Pancreas (tissue), 10 donors: ENCODE data around the gene NPAS2. TPM values are rescaled to one million over a fixed set of nuclear protein-coding genes. Genes with fewer than 3 reads are reported as not detected.
A peak's percentile ranks its signal among the peaks of the same experiment; 100 is the strongest.

Experiments used
- ATAC-seq, 4 donors: fragments of 200-7000 bp; cut with Tn5 transposase; one replicate each; pipeline versions ENCODE4 v1.8.0 to v1.9.1; 2020; ENCODE audit warnings: mild to moderate bottlenecking in 4 of 4, moderate library complexity in 4 of 4
- DNase-seq, 6 donors: peaks; one replicate each; pipeline ENCODE4 v3.0.0-alpha.2; 2020
- FAIRE-seq: peaks from 2 replicates; lab custom pipeline; 2012; peaks lifted over from hg19 to GRCh38; lab: Jason Lieb, UNC
- H3K27ac ChIP-seq, 4 donors: fragments of 200-600 bp; sonication (generic); 1 replicate in 3 of 4; 2 replicates in 1 of 4; pipeline versions ENCODE4 v1.5.0 to v1.8.0; 2020
- H3K27me3 ChIP-seq, 4 donors: fragments of 200-600 bp; one replicate each; pipeline ENCODE4 v1.8.0; 2021
- H3K36me3 ChIP-seq, 3 donors: fragments of 200-600 bp; sonication (generic) in 1 of 3; one replicate each; pipeline versions ENCODE4 v1.5.0 to v1.8.0; 2020 to 2021
- H3K4me1 ChIP-seq, 3 donors: fragments of 200-600 bp; one replicate each; pipeline ENCODE4 v1.8.0; 2021
- H3K4me3 ChIP-seq, 4 donors: fragments of 200-600 bp; sonication (generic) in 2 of 4; one replicate each; pipeline versions ENCODE4 v1.5.0 to v1.8.0; 2020 to 2021
- H3K9me3 ChIP-seq, 4 donors: fragments of 200-600 bp; one replicate each; pipeline ENCODE4 v1.8.0; 2021
- WGBS, 2 donors: extraction: QIAGEN DNeasy Blood & Tissue Kit; methylation state at CpG; one replicate each; pipeline ENCODE4 v1.1.7; 2013; 5-methylcytosine and 5-hydroxymethylcytosine counted together
- intact Hi-C, 3 donors: fragments of 100-400 bp; cut with DNase I; formaldehyde crosslinking; loops; one replicate each; pipeline versions ENCODE4 v1.11.1 to v1.14.2; 2022
- polyA plus RNA-seq, 2 donors: library from polyadenylated mRNA; stranded (reverse); fragments of 200-250 nt; gene quantifications; one replicate each; pipeline ENCODE4 v1.2.3, GENCODE V29; 2013
- total RNA-seq, 6 donors: library from RNA; stranded (reverse); fragmentation: NEBNext Ultra II Directional in 4 of 6; extraction: Animal tissue kit (Norgen Biotek cat#: 25700) in 4 of 6; gene quantifications; one replicate each; pipeline versions ENCODE4 v1.2.1 to v1.2.4, GENCODE V29; 2021 to 2023
- TF ChIP-seq, protein P1 (sequence below), 4 donors: fragments of 200-600 bp; sonication (generic) in 3 of 4; IDR thresholded peaks; one replicate each; pipeline versions ENCODE4 v1.5.0 to v1.8.0; 2021; ENCODE audit warnings: antibody characterized with exemption in 4 of 4
- donor health status: healthy with polysubstance abuse.
- donor health status: DM: no; HTN: no; CAD: no; lungs with moderate emphysema.
- donor health status: DM: no; HTN: no; CAD: no.
- donor health status: control.
- donor health status: control.
- donor health status: Bipolar disorder and iron deficiency.
- donor health status: DM: yes; HTN: yes; CAD: no.
- donor health status: DM: no; HTN: no; CAD: no.
- donor health status: DM: no; HTN: no; CAD: no.
- donor health status: DM: yes; HTN: yes; CAD: no.

NPAS2 gene
- total and polyA plus RNA-seq, 8 donors, result 20.6 to 46.3 (median 32.7) TPM

DNA sequence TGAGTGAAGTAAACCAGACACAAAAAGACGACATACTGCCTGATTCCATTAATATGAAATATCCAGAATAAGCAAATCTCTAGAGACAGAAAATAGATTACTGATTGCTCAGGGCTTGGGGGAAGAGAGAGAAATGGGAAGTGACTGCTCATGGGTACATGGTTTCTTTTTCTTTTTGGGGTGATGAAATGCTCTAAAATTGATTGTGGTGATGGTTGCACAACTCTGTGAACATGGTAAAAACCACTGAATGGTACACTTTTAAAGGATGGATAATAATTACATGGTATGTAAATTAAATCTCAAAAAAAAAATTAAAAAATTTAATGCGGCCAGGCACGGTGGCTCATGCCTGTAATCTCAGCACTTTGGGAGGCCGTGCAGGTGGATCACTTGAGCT is 221.5 kb downstream of the NPAS2 start:
- FAIRE-seq (no peak), ATAC-seq (peak in 1 of 4 donors; percentile 34), DNase-seq (no peak)
- Histone ChIP-seq H3K9me3 (no peaks in the 10 kb centered on the region), H3K4me3 (no peak overlapping the region), H3K36me3 (peaks cover 0 to 39% (median 17%) of the 10 kb centered on the region in 3 donors), H3K27ac (no peak overlapping the region), H3K27me3 (no peaks in the 10 kb centered on the region), H3K4me1 (no peaks in the 10 kb centered on the region)
- WGBS, 2 donors, result 81 to 97% methylated on average over 4 of the region's 4 CpGs
- intact Hi-C loops, result no loop called here
- TF ChIP-seq, protein P1, sequence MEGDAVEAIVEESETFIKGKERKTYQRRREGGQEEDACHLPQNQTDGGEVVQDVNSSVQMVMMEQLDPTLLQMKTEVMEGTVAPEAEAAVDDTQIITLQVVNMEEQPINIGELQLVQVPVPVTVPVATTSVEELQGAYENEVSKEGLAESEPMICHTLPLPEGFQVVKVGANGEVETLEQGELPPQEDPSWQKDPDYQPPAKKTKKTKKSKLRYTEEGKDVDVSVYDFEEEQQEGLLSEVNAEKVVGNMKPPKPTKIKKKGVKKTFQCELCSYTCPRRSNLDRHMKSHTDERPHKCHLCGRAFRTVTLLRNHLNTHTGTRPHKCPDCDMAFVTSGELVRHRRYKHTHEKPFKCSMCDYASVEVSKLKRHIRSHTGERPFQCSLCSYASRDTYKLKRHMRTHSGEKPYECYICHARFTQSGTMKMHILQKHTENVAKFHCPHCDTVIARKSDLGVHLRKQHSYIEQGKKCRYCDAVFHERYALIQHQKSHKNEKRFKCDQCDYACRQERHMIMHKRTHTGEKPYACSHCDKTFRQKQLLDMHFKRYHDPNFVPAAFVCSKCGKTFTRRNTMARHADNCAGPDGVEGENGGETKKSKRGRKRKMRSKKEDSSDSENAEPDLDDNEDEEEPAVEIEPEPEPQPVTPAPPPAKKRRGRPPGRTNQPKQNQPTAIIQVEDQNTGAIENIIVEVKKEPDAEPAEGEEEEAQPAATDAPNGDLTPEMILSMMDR (IDR thresholded peaks at IDR 0.05), result no peak

DNA sequence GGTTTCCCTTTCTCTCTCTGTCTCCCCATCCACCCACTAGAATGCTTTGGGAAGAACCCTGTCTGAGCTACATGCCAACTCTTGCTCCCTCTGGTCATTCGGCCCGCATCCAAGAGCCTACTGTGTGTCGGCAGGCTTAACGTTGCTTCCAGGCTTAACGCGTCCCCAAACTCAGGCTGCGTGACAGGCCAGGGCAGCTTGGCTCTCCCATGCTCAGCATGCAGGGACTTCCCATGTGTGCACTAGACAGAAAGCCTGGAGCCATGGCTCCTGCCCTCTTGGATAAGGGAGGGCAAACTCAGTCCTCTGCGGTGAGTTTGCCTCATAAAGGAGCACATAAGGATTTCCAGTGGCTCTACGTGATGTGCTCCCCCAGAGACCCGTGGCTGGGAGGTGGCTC is 225.4 kb downstream of the NPAS2 start:
- H3K9me3 ChIP-seq, result no peaks in the 10 kb centered on the region
- no peak for DNase-seq
- 93 to 97% methylated on average over 10 of the region's 10 CpGs for WGBS, 2 donors
- peaks cover 0 to 17% (median 0%) of the 10 kb centered on the region in 3 donors for H3K36me3 ChIP-seq
- H3K4me1 ChIP-seq, result peaks cover 6 to 14% (median 7%) of the 10 kb centered on the region in 3 donors
- no peak overlapping the region for H3K27ac ChIP-seq
- intact Hi-C loops, result no loop called here
- TF ChIP-seq, protein P1 (IDR thresholded peaks at IDR 0.05), result no peak
- FAIRE-seq, result no peak
- H3K4me3 ChIP-seq, result no peak overlapping the region
- H3K27me3 ChIP-seq, result no peaks in the 10 kb centered on the region
- ATAC-seq, result no peak

Other genes starting within 250 kb of the NPAS2 start
- 1,000 to 10,000 TPM in 1 of 6 donors, 100 to 1,000 TPM in 5; 583 to 1,055 (median 904) TPM for gene RPL31, start 182.2 kb downstream of the NPAS2 start, total RNA-seq
- gene RPL31, start 182.2 kb downstream of the NPAS2 start, polyA plus RNA-seq, result 1,000 to 10,000 TPM; 2,539 to 3,410 TPM